ENCODE data around the gene CD84. TPM values are rescaled to one million over a fixed set of nuclear protein-coding genes. Genes with fewer than 3 reads are reported as not detected.

The CD84 gene
- total and polyA plus RNA-seq, 2 donors (not counting 1 experiment from before 2014, with no cell fraction given) = 19.8 to 63.9 TPM

DNA sequence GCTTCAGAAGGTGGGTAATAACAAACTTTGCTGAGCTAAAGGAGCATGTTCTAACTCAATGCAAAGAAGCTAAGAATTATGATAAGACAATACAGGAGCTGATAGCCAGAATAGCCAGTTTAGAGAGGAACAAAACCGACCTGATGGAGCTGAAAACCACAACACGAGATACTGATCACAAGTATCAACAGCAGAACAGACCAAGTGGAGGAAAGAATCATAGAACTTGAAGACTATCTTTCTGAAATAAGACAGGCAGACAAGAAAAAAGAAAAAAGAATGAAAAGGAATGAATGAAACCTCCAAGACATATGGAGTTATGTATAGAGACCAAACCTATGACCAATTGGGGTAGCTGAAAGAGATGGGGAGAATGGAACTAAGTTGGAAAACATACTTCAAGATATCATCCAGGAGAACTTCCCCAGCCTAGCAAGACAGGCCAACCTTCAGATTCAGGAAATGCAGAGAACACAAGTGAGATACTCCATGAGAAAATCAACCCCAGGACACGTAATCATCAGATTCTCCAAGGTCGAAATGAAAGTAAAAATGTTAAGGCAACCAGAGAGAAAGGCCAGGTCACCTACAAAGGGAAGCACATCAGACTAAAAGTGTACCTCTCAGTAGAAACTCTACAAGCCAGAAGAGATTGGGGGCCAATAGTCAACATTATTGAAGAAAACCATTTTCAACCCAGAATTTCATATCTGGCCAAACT lies 20.5 kb downstream of the CD84 start:
- Histone ChIP-seq H3K27me3 (replicated peaks in 1 of 4; ENCODE audit: control extremely low read depth in 1 of 4, control insufficient read depth in 3 of 4, insufficient read depth in 4 of 4, low read length in 3 of 4) (no peaks in the 10 kb centered on the region), H3K9ac (ENCODE audit: low read length) (no peak overlapping the region), H3K4me1 (ENCODE audit: control insufficient read depth in 2 of 2, insufficient read depth in 2 of 2, low read length in 2 of 2) (peaks cover 14 to 23% of the 10 kb centered on the region in 2 donors), H3K4me2 (replicated peaks; ENCODE audit: low read depth, low read length, poor library complexity, severe bottlenecking) (peak overlapping the region; percentile 28), H3K27ac (ENCODE audit: low read length in 2 of 2) (peak overlapping the region in 1 of 2 donors; percentile 13), H3K9me3 (ENCODE audit: control extremely low read depth in 1 of 3, control insufficient read depth in 2 of 3, insufficient read depth in 1 of 3, low read length in 2 of 3) (peaks cover 0 to 17% (median 4%) of the 10 kb centered on the region in 3 donors), H4K20me1 (ENCODE audit: control insufficient read depth, insufficient read depth, low read length, poor library complexity, severe bottlenecking) (no peaks in the 10 kb centered on the region), H2AFZ (ENCODE audit: insufficient read depth, low read depth, low read length, poor library complexity, severe bottlenecking) (no peak overlapping the region), H3K4me3 (ENCODE audit: control extremely low read depth in 1 of 5, extremely low read depth in 1 of 5, insufficient read depth in 1 of 5, low read depth in 2 of 5, low read length in 4 of 5) (no peak overlapping the region), H3K36me3 (replicated peaks in 1 of 2; ENCODE audit: control extremely low read depth in 1 of 2, control insufficient read depth in 1 of 2, extremely low read depth in 1 of 2, insufficient read depth in 2 of 2, low read length in 1 of 2) (peaks cover 7% of the 10 kb centered on the region in 2 experiments), H3K79me2 (ENCODE audit: control insufficient read depth, insufficient read depth, low read length) (peaks cover 67% of the 10 kb centered on the region)
- ChIA-PET CTCF (interaction anchor here (1.3 to 1.7 kb wide), 2 partner anchors 22 to 48 kb away, joined by 3 to 5 read pairs; no protein-coding TSS in a partner anchor), POLR2A (no interaction called here)
- Mint-ChIP-seq H3K9me3 (ENCODE audit: insufficient read depth) (peaks cover 2% of the 10 kb centered on the region), H3K4me1 (peaks cover 55% of the 10 kb centered on the region), H3K4me3 (peak overlapping the region; percentile 10), H3K27ac (peak overlapping the region; percentile 22), H3K27me3 (no peaks in the 10 kb centered on the region)
- no peak for DNase-seq
- no peak for ATAC-seq (ENCODE audit: low read depth)
- WGBS (ENCODE audit: insufficient coverage) = 33% methylated on average over 1 of the region's 4 CpGs
- TF ChIP-seq, protein P1, sequence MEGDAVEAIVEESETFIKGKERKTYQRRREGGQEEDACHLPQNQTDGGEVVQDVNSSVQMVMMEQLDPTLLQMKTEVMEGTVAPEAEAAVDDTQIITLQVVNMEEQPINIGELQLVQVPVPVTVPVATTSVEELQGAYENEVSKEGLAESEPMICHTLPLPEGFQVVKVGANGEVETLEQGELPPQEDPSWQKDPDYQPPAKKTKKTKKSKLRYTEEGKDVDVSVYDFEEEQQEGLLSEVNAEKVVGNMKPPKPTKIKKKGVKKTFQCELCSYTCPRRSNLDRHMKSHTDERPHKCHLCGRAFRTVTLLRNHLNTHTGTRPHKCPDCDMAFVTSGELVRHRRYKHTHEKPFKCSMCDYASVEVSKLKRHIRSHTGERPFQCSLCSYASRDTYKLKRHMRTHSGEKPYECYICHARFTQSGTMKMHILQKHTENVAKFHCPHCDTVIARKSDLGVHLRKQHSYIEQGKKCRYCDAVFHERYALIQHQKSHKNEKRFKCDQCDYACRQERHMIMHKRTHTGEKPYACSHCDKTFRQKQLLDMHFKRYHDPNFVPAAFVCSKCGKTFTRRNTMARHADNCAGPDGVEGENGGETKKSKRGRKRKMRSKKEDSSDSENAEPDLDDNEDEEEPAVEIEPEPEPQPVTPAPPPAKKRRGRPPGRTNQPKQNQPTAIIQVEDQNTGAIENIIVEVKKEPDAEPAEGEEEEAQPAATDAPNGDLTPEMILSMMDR (IDR thresholded peaks at IDR 0.05) = no peak
- no peak for TF ChIP-seq EZH2 (IDR thresholded peaks at IDR 0.05; ENCODE audit: borderline replicate concordance, insufficient read depth, low read depth, low read length, poor library complexity, severe bottlenecking)
- intact Hi-C loops (cut with micrococcal nuclease) = no loop called here

DNA sequence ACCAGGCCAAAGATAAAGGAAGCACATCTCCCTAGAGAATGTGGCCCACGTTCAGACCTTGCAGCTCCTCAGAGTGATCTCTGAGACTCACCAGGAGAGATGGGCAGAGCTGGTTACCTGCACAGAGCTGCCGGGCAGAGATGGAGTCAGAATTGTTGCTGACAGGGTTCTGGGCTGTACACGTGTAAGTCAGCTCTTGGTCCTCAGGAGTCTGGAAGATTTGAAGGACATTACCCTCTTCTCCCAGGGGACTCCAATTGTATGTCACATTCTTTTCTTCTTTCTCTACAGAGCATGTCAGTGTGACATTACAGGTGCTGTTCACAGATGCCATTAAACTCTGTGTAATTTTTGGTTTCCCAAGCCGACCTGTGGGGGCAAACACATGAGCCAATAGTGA lies 25.5 kb downstream of the CD84 start:
- peaks cover 8 to 26% of the 10 kb centered on the region in 2 experiments for H3K36me3 ChIP-seq (replicated peaks in 1 of 2; ENCODE audit: control extremely low read depth in 1 of 2, control insufficient read depth in 1 of 2, extremely low read depth in 1 of 2, insufficient read depth in 2 of 2, low read length in 1 of 2)
- H3K4me3 ChIP-seq (ENCODE audit: control extremely low read depth in 1 of 5, extremely low read depth in 1 of 5, insufficient read depth in 1 of 5, low read depth in 2 of 5, low read length in 4 of 5) = no peak overlapping the region
- ChIA-PET CTCF (interaction anchor here (0.6 to 18.3 kb wide), 7 partner anchors 13 to 125 kb away, joined by 3 to 159 read pairs (median 4); partner anchors contain the start of gene SLAMF6), POLR2A (interaction anchor here (0.9 kb wide), 1 partner anchor 11 kb away, joined by 3 read pairs; no protein-coding TSS in a partner anchor)
- DNase-seq = no peak
- 58% methylated on average over 2 of the region's 4 CpGs for WGBS (ENCODE audit: insufficient coverage)
- H3K4me1 ChIP-seq (ENCODE audit: control insufficient read depth in 2 of 2, insufficient read depth in 2 of 2, low read length in 2 of 2) = peaks cover 40 to 46% of the 10 kb centered on the region in 2 donors
- H3K9me3 ChIP-seq (ENCODE audit: control extremely low read depth in 1 of 3, control insufficient read depth in 2 of 3, insufficient read depth in 1 of 3, low read length in 2 of 3) = peaks cover 0 to 4% (median 0%) of the 10 kb centered on the region in 3 donors
- H2AFZ ChIP-seq (ENCODE audit: insufficient read depth, low read depth, low read length, poor library complexity, severe bottlenecking) = no peak overlapping the region
- Mint-ChIP-seq H3K27me3 (no peaks in the 10 kb centered on the region), H3K27ac (peak overlapping the region; percentile 78), H3K4me1 (peaks cover 69% of the 10 kb centered on the region), H3K9me3 (ENCODE audit: insufficient read depth) (no peaks in the 10 kb centered on the region), H3K4me3 (no peak overlapping the region)
- ATAC-seq (ENCODE audit: low read depth) = no peak
- H3K79me2 ChIP-seq (ENCODE audit: control insufficient read depth, insufficient read depth, low read length) = peaks cover 18% of the 10 kb centered on the region
- H3K9ac ChIP-seq (ENCODE audit: low read length) = no peak overlapping the region
- no peak overlapping the region for H3K4me2 ChIP-seq (replicated peaks; ENCODE audit: low read depth, low read length, poor library complexity, severe bottlenecking)
- no peak for TF ChIP-seq EZH2 (IDR thresholded peaks at IDR 0.05; ENCODE audit: borderline replicate concordance, insufficient read depth, low read depth, low read length, poor library complexity, severe bottlenecking)
- TF ChIP-seq, protein P1 (IDR thresholded peaks at IDR 0.05) = no peak
- intact Hi-C loops (cut with micrococcal nuclease) = loop anchor here (2.0 kb wide), 1 partner anchor 15 kb away; no protein-coding TSS in a partner anchor
- no peaks in the 10 kb centered on the region for H4K20me1 ChIP-seq (ENCODE audit: control insufficient read depth, insufficient read depth, low read length, poor library complexity, severe bottlenecking)
- H3K27me3 ChIP-seq (replicated peaks in 1 of 4; ENCODE audit: control extremely low read depth in 1 of 4, control insufficient read depth in 3 of 4, insufficient read depth in 4 of 4, low read length in 3 of 4) = no peaks in the 10 kb centered on the region
- peak overlapping the region in 1 of 2 donors; percentile 38 for H3K27ac ChIP-seq (ENCODE audit: low read length in 2 of 2)
